CD8-positive, alpha-beta memory T cell (primary cell): ENCODE data around the gene ECI1. TPM values are rescaled to one million over a fixed set of nuclear protein-coding genes. Genes with fewer than 3 reads are reported as not detected.

Experiments used
- CTCF ChIA-PET: fragments of 350-600 bp; sonication (Branson Sonifier 250); formaldehyde crosslinking; loops from one replicate; lab custom pipeline; 2021; ENCODE audit warnings: antibody characterized with exemption; lab: Charles Lee
- POLR2A ChIA-PET: fragments of 350-600 bp; sonication (Branson Sonifier 250); formaldehyde crosslinking; loops from one replicate; lab custom pipeline; 2021; ENCODE audit warnings: antibody characterized with exemption; lab: Charles Lee
- DNase-seq, 5 donors: peaks; one replicate each; pipeline versions ENCODE4 v3.0.0 to v3.0.0-alpha.2; 2020 to 2022; ENCODE audit warnings: mixed read lengths in 1 of 5
- H3K27ac ChIP-seq: one replicate; pipeline ENCODE4 v1.7.0; 2013; ENCODE audit warnings: low read depth, mild to moderate bottlenecking, low read length, moderate library complexity
- H3K27me3 ChIP-seq: 2 replicates; pipeline ENCODE4 v1.7.0; 2013; ENCODE audit warnings: low read length, mild to moderate bottlenecking; ENCODE audit not compliant: insufficient read depth, poor library complexity, severe bottlenecking
- H3K36me3 ChIP-seq: 2 replicates; pipeline ENCODE4 v1.7.0; 2013; ENCODE audit warnings: mild to moderate bottlenecking, low read length, moderate library complexity; ENCODE audit not compliant: insufficient read depth
- H3K4me1 ChIP-seq: 2 replicates; pipeline ENCODE4 v1.7.0; 2013; ENCODE audit warnings: mild to moderate bottlenecking, low read length, moderate library complexity; ENCODE audit not compliant: insufficient read depth
- H3K4me3 ChIP-seq: 2 replicates; pipeline ENCODE4 v1.7.0; 2013; ENCODE audit warnings: mild to moderate bottlenecking, low read length
- H3K9me3 ChIP-seq: 2 replicates; pipeline ENCODE4 v1.7.0; 2013; ENCODE audit warnings: mild to moderate bottlenecking, low read length
- H3K27ac Mint-ChIP-seq, 8 donors: one replicate each; pipeline ENCODE4 v1.8.0; 2020 to 2021; ENCODE audit warnings: mixed read lengths in 8 of 8, mild to moderate bottlenecking in 6 of 8, inconsistent platforms in 3 of 8, moderate library complexity in 3 of 8
- H3K27me3 Mint-ChIP-seq, 2 donors: one replicate each; pipeline ENCODE4 v1.8.0; 2020 to 2021; ENCODE audit warnings: mixed read lengths in 2 of 2, mild to moderate bottlenecking in 1 of 2, moderate library complexity in 1 of 2
- H3K36me3 Mint-ChIP-seq, 3 donors: one replicate each; pipeline ENCODE4 v1.8.0; 2020 to 2021; ENCODE audit warnings: mixed read lengths in 3 of 3, inconsistent platforms in 1 of 3, mild to moderate bottlenecking in 1 of 3
- H3K4me1 Mint-ChIP-seq, 3 donors: one replicate each; pipeline ENCODE4 v1.8.0; 2020 to 2021; ENCODE audit warnings: mixed read lengths in 3 of 3, inconsistent platforms in 1 of 3, mild to moderate bottlenecking in 1 of 3
- H3K4me3 Mint-ChIP-seq, 7 donors: one replicate each; pipeline ENCODE4 v1.8.0; 2020 to 2021; ENCODE audit warnings: mixed read lengths in 7 of 7, mild to moderate bottlenecking in 6 of 7, moderate library complexity in 4 of 7, inconsistent platforms in 2 of 7
- H3K9me3 Mint-ChIP-seq, 5 donors: one replicate each; pipeline ENCODE4 v1.8.0; 2020 to 2022; ENCODE audit warnings: mixed read lengths in 5 of 5, mild to moderate bottlenecking in 3 of 5, moderate library complexity in 2 of 5, inconsistent platforms in 1 of 5
- polyA plus RNA-seq: library from polyadenylated mRNA; unstranded; fragments of 300-500 nt; fragmentation: Illumina TruSeq; gene quantifications from one replicate; pipeline ENCODE4 v1.2.3, GENCODE V29; 2021
- total RNA-seq, 2 experiments: library from RNA; stranded (reverse); gene quantifications; one replicate each; pipeline ENCODE4 v1.2.3, GENCODE V29; 2021

Gene ECI1
- total and polyA plus RNA-seq, 3 experiments from 2014 or later: 30.3 to 45.9 (median 33.1) TPM

- POLR2A ChIA-PET: no interaction called here
- H3K4me1 ChIP-seq: peaks cover 4% of the 10 kb centered on the region
- no peaks in the 10 kb centered on the region for H3K9me3 ChIP-seq
- no peaks in the 10 kb centered on the region for H3K36me3 Mint-ChIP-seq
- peaks cover 6 to 10% of the 10 kb centered on the region in 2 donors for H3K27me3 Mint-ChIP-seq
- H3K9me3 Mint-ChIP-seq: no peaks in the 10 kb centered on the region
- H3K4me1 Mint-ChIP-seq: peaks cover 0 to 5% (median 4%) of the 10 kb centered on the region in 3 donors
- no peak overlapping the region for H3K27ac ChIP-seq
- DNase-seq: no peak
- H3K27ac Mint-ChIP-seq: no peak overlapping the region
- no peak overlapping the region for H3K4me3 Mint-ChIP-seq
- no peaks in the 10 kb centered on the region for H3K36me3 ChIP-seq
- CTCF ChIA-PET: no interaction called here
- no peak overlapping the region for H3K4me3 ChIP-seq
- peaks cover 8% of the 10 kb centered on the region for H3K27me3 ChIP-seq
These were observed 61.3 kb downstream of the ECI1 start for GRCh38 chr16:2190002-2190658.

Other genes with a start within 250 kb of the ECI1 start
- 10 to 100 TPM; 91.8 to 96.6 TPM for gene ZNF598, start 241.8 kb downstream of the ECI1 start, total RNA-seq
- 11.3 TPM for gene ZNF598, start 241.8 kb downstream of the ECI1 start, polyA plus RNA-seq
- 10 to 100 TPM in 1 of 2 experiments, 1 to 10 TPM in 1; 9.4 to 12.5 TPM for gene NPW, start 231.8 kb downstream of the ECI1 start, total RNA-seq
- gene NPW, start 231.8 kb downstream of the ECI1 start, polyA plus RNA-seq: not detected
- gene NHERF2, start 224.7 kb downstream of the ECI1 start, total RNA-seq: 1 to 10 TPM; 3.0 to 4.1 TPM
- 0.51 TPM for gene NHERF2, start 224.7 kb downstream of the ECI1 start, polyA plus RNA-seq
- gene NTHL1, start 203.8 kb downstream of the ECI1 start, total RNA-seq: 10 to 100 TPM; 28.7 to 29.5 TPM
- gene NTHL1, start 203.8 kb downstream of the ECI1 start, polyA plus RNA-seq: 16.3 TPM
- 10 to 100 TPM; 79.3 to 86.3 TPM for gene TSC2, start 203.6 kb downstream of the ECI1 start, total RNA-seq
- 46.4 TPM for gene TSC2, start 203.6 kb downstream of the ECI1 start, polyA plus RNA-seq
- 10 to 100 TPM; 58.9 to 66.2 TPM for gene PKD1, start 115.7 kb downstream of the ECI1 start, total RNA-seq
- 9.9 TPM for gene PKD1, start 115.7 kb downstream of the ECI1 start, polyA plus RNA-seq
- under 1 TPM; 0.20 to 0.55 TPM for gene RAB26, start 103.0 kb downstream of the ECI1 start, total RNA-seq
- 0.75 TPM for gene RAB26, start 103.0 kb downstream of the ECI1 start, polyA plus RNA-seq
- gene TRAF7, start 95.8 kb downstream of the ECI1 start, total RNA-seq: 100 to 1,000 TPM; 102 to 106 TPM
- 7.3 TPM for gene TRAF7, start 95.8 kb downstream of the ECI1 start, polyA plus RNA-seq
- under 1 TPM; 0.13 to 0.24 TPM for gene CASKIN1, start 55.0 kb downstream of the ECI1 start, total RNA-seq
- not detected for gene CASKIN1, start 55.0 kb downstream of the ECI1 start, polyA plus RNA-seq
- 10 to 100 TPM; 75.4 to 76.8 TPM for gene MLST8, start 46.1 kb downstream of the ECI1 start, total RNA-seq
- gene MLST8, start 46.1 kb downstream of the ECI1 start, polyA plus RNA-seq: 30.8 TPM
- gene BRICD5, start 40.7 kb downstream of the ECI1 start, total RNA-seq: 10 to 100 TPM in 1 of 2 experiments, 1 to 10 TPM in 1; 8.4 to 10.9 TPM
- gene BRICD5, start 40.7 kb downstream of the ECI1 start, polyA plus RNA-seq: 0.14 TPM
- 10 to 100 TPM; 27.3 to 30.9 TPM for gene PGP, start 36.7 kb downstream of the ECI1 start, total RNA-seq
- gene PGP, start 36.7 kb downstream of the ECI1 start, polyA plus RNA-seq: 14.7 TPM
- gene E4F1, start 28.0 kb downstream of the ECI1 start, total RNA-seq: 10 to 100 TPM; 28.9 to 29.8 TPM
- gene E4F1, start 28.0 kb downstream of the ECI1 start, polyA plus RNA-seq: 16.5 TPM
- 1 to 10 TPM; 1.4 to 1.5 TPM for gene DNASE1L2, start 15.1 kb downstream of the ECI1 start, total RNA-seq
- gene DNASE1L2, start 15.1 kb downstream of the ECI1 start, polyA plus RNA-seq: not detected
- 100 to 1,000 TPM; 367 to 382 TPM for gene RNPS1, start 16.5 kb upstream of the ECI1 start, total RNA-seq
- 312 TPM for gene RNPS1, start 16.5 kb upstream of the ECI1 start, polyA plus RNA-seq
- gene ABCA3, start 89.1 kb upstream of the ECI1 start, total RNA-seq: 1 to 10 TPM; 7.0 to 7.9 TPM
- gene ABCA3, start 89.1 kb upstream of the ECI1 start, polyA plus RNA-seq: 4.1 TPM
- 10 to 100 TPM; 30.5 to 30.8 TPM for gene CCNF, start 177.9 kb upstream of the ECI1 start, total RNA-seq
- 2.6 TPM for gene CCNF, start 177.9 kb upstream of the ECI1 start, polyA plus RNA-seq
- gene TEDC2, start 208.5 kb upstream of the ECI1 start, total RNA-seq: 10 to 100 TPM; 32.1 to 34.2 TPM
- gene TEDC2, start 208.5 kb upstream of the ECI1 start, polyA plus RNA-seq: 0.56 TPM
- gene NTN3, start 219.7 kb upstream of the ECI1 start, total RNA-seq: not detected
- not detected for gene NTN3, start 219.7 kb upstream of the ECI1 start, polyA plus RNA-seq
- gene TBC1D24, start 223.5 kb upstream of the ECI1 start, total RNA-seq: 10 to 100 TPM; 28.3 to 32.7 TPM
- gene TBC1D24, start 223.5 kb upstream of the ECI1 start, polyA plus RNA-seq: 3.5 TPM